ENCODE data around the gene SBK2.

Gene SBK2

GRCh38 chr19:55482156-55482961, 54.6 kb downstream of the SBK2 start:
- no peak for TF ChIP-seq CTCF (IDR thresholded peaks at IDR 0.05; ENCODE audit: low read depth, low read length)
- DNase-seq (ENCODE audit: extremely low read depth, low read depth) = no peak

GRCh38 chr19:55481794-55482155, 55.2 kb downstream of the SBK2 start:
- no peak for DNase-seq (ENCODE audit: extremely low read depth, low read depth)
- no peak for TF ChIP-seq CTCF (IDR thresholded peaks at IDR 0.05; ENCODE audit: low read depth, low read length)

GRCh38 chr19:55481148-55481793, 55.7 kb downstream of the SBK2 start:
- no peak for DNase-seq (ENCODE audit: extremely low read depth, low read depth)
- no peak for TF ChIP-seq CTCF (IDR thresholded peaks at IDR 0.05; ENCODE audit: low read depth, low read length)

- no peak for DNase-seq (ENCODE audit: extremely low read depth, low read depth)
These were observed 57.3 kb downstream of the SBK2 start for GRCh38 chr19:55479451-55480230.

GRCh38 chr19:55479045-55479444, 57.9 kb downstream of the SBK2 start:
- no peak for TF ChIP-seq CTCF (IDR thresholded peaks at IDR 0.05; ENCODE audit: low read depth, low read length)

More at GRCh38 chr19:55479451-55480230, 57.3 kb downstream of the SBK2 start:
- no peak for TF ChIP-seq CTCF (IDR thresholded peaks at IDR 0.05; ENCODE audit: low read depth, low read length)

More at GRCh38 chr19:55479045-55479444, 57.9 kb downstream of the SBK2 start:
- DNase-seq (ENCODE audit: extremely low read depth, low read depth) = no peak
